SK-N-SH (cell line): ENCODE results near the gene PSG4. TPM values are rescaled to one million over a fixed set of nuclear protein-coding genes. Genes with fewer than 3 reads are reported as not detected.
A peak's percentile ranks its signal among the peaks of the same experiment; 100 is the strongest.
"Not testable (repeated sequence)": the region's sequence is repeated elsewhere in the genome, so short reads cannot be mapped to it uniquely, and the experiment has no call there.

Experiments used
- CTCF ChIA-PET: fragments of 300-600, 350-600 bp; formaldehyde crosslinking; extraction: SDS; loops from one replicate; lab custom pipeline; 2021; lab: Yijun Ruan, JAX
- POLR2A ChIA-PET: fragments of 350-600 bp; sonication (Branson Sonifier 250); formaldehyde crosslinking; extraction: SDS; loops from one replicate; lab custom pipeline; 2020; ENCODE audit warnings: antibody characterized with exemption, inconsistent platforms; lab: Yijun Ruan, JAX
- DNase-seq: peaks from one replicate; pipeline ENCODE4 v3.0.0; 2012
- H2AFZ ChIP-seq: fragments of 200-600 bp; sonication (generic); 2 replicates; pipeline ENCODE4 v1.8.1; 2016; ENCODE audit warnings: antibody characterized with exemption, mild to moderate bottlenecking, low read depth
- H3F3A ChIP-seq: fragments of 200-600 bp; sonication (generic); replicated peaks from 2 replicates; pipeline ENCODE3; 2016; ENCODE audit warnings: antibody characterized with exemption, mild to moderate bottlenecking; ENCODE audit not compliant: insufficient read depth
- H3K27ac ChIP-seq, 2 experiments: fragments of 200-500 bp in 1 of 2; fragments of 200-600 bp in 1 of 2; sonication (Bioruptor generic) in 1 of 2; sonication (generic), shearing (Covaris generic) in 1 of 2; 2 replicates each; pipeline versions ENCODE4 v1.5.1 to v1.6.1; 2014 to 2016; ENCODE audit warnings: low read depth in 2 of 2, inconsistent platforms in 1 of 2, low read length in 1 of 2, mild to moderate bottlenecking in 1 of 2, mixed read lengths in 1 of 2
- H3K27me3 ChIP-seq: fragments of 200-600 bp; sonication (generic), shearing (Covaris generic); 2 replicates; pipeline ENCODE4 v1.6.1; 2016; ENCODE audit warnings: mixed run types; ENCODE audit not compliant: insufficient read depth
- H3K36me3 ChIP-seq, 2 experiments: fragments of 200-500 bp in 1 of 2; fragments of 200-600 bp in 1 of 2; sonication (Bioruptor generic) in 1 of 2; sonication (generic) in 1 of 2; replicated peaks in 1 of 2; 2 replicates each; pipeline versions ENCODE3 to v1.5.1; 2014 to 2016; ENCODE audit warnings: low read length in 1 of 2, mild to moderate bottlenecking in 1 of 2; ENCODE audit not compliant: insufficient read depth in 2 of 2, control insufficient read depth in 1 of 2
- H3K4me1 ChIP-seq, 2 experiments: fragments of 200-500 bp in 1 of 2; fragments of 200-600 bp in 1 of 2; sonication (Bioruptor generic) in 1 of 2; sonication (generic), shearing (Covaris generic) in 1 of 2; 2 replicates each; pipeline versions ENCODE4 v1.5.1 to v1.6.1; 2014 to 2016; ENCODE audit warnings: low read depth in 1 of 2, low read length in 1 of 2, mixed run types in 1 of 2; ENCODE audit not compliant: insufficient read depth in 2 of 2, control insufficient read depth in 1 of 2
- H3K4me2 ChIP-seq: fragments of 200-600 bp; sonication (generic), shearing (Covaris generic); 2 replicates; pipeline ENCODE4 v1.6.1; 2017; ENCODE audit warnings: mixed run types
- H3K4me3 ChIP-seq, 2 experiments: fragments of 200-500 bp in 1 of 2; fragments of 200-600 bp in 1 of 2; sonication (Bioruptor generic) in 1 of 2; sonication (generic), shearing (Covaris generic) in 1 of 2; 2 replicates each; pipeline versions ENCODE4 v1.5.1 to v1.8.1; 2014 to 2016; ENCODE audit warnings: low read depth in 2 of 2, inconsistent platforms in 1 of 2, low read length in 1 of 2, mild to moderate bottlenecking in 1 of 2, mixed read lengths in 1 of 2, moderate library complexity in 1 of 2
- H3K79me2 ChIP-seq: fragments of 200-600 bp; sonication (generic); 2 replicates; pipeline ENCODE4 v1.8.1; 2017; ENCODE audit warnings: mild to moderate bottlenecking; ENCODE audit not compliant: insufficient read depth
- H3K9ac ChIP-seq: fragments of 200-600 bp; sonication (generic); 2 replicates; pipeline ENCODE4 v1.6.1; 2017; ENCODE audit warnings: mixed run types
- H3K9me2 ChIP-seq: fragments of 200-600 bp; sonication (generic); 2 replicates; pipeline ENCODE4 v1.6.1; 2017; ENCODE audit warnings: mixed run types
- H3K9me3 ChIP-seq: fragments of 200-600 bp; sonication (generic); 2 replicates; pipeline ENCODE4 v1.6.1; 2017; ENCODE audit warnings: mixed run types, mild to moderate bottlenecking, moderate library complexity
- H4K20me1 ChIP-seq: fragments of 200-600 bp; sonication (generic); 2 replicates; pipeline ENCODE4 v1.6.1; 2017; ENCODE audit warnings: mild to moderate bottlenecking, mixed run types; ENCODE audit not compliant: insufficient read depth
- CTCF ChIP-seq: fragments of 200-600 bp; sonication (generic); IDR thresholded peaks from 2 replicates; pipeline ENCODE4 v1.6.1; 2017; ENCODE audit warnings: antibody characterized with exemption, mild to moderate bottlenecking, moderate library complexity
- WGBS: methylation state at CpG from one replicate; pipeline ENCODE4 v1.1.6; 2017; ENCODE audit warnings: low lambda C conversion rate; 5-methylcytosine and 5-hydroxymethylcytosine counted together
- polyA plus RNA-seq, 3 experiments: library from polyadenylated mRNA; depleted of rRNA; stranded (reverse); fragments of >200 nt; gene quantifications; 2 replicates each; pipeline ENCODE4 v1.2.3, GENCODE V29; 2012

Gene PSG4
- polyA plus RNA-seq, 1 of the 3 experiments (the other 2 are of a cell fraction), result 175 TPM

- POLR2A ChIA-PET, H3K9me3 ChIP-seq, H3K27me3 ChIP-seq, H3K9ac ChIP-seq, H3K4me2 ChIP-seq, H3K27ac ChIP-seq, H3K9me2 ChIP-seq, DNase-seq, H3K79me2 ChIP-seq, H2AFZ ChIP-seq, H3F3A ChIP-seq, H3K4me3 ChIP-seq, CTCF ChIA-PET, H3K4me1 ChIP-seq, H4K20me1 ChIP-seq, H3K36me3 ChIP-seq: not testable (repeated sequence)
- WGBS, result 63% methylated on average over 7 of the region's 7 CpGs
These were observed 11.0 kb downstream of the PSG4 start for GRCh38 chr19:43194397-43194796.

DNA sequence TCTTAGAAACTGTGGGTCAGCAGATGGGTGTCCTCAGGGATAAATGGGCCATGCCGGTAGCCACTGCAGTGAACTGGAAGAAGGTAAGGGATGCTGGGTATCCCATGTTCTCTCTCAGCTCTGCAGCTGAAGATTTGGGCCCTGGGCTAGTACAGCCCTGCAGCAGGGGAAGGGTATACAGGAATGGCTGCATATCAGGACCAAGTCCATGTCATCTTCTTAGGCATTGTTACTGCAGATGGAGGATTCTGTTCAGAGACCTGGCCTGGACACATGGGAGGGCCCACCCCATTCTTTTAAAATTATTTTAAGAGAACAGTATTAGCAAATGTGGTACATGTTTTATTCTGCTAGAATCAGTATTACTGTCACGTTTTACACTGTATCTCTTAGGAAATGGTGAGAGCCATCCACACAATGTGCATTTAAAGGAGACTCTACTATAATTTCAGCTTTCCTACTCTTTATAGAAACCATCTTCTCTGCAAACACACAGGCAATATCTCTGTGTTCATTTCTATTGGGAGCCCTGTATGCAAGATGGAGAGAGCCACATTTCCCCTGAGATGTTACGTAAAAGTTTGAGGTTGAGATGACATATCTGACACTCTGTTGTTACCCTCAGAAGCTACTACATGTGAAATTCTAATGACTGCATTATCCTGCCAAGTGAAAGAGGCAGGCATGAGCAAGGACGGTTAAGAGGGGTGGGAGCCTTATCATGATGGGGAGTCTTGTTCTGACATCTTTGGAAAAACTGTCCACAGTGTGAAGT lies 12.9 kb downstream of the PSG4 start:
- DNase-seq, H3K9me2 ChIP-seq, H3K36me3 ChIP-seq, H2AFZ ChIP-seq, H3K4me3 ChIP-seq, POLR2A ChIA-PET, H3K4me1 ChIP-seq, H4K20me1 ChIP-seq, H3K27ac ChIP-seq, H3K9ac ChIP-seq, H3K79me2 ChIP-seq, H3K4me2 ChIP-seq, H3K9me3 ChIP-seq, H3K27me3 ChIP-seq, H3F3A ChIP-seq: not testable (repeated sequence)
- CTCF ChIA-PET, result interaction anchor here (0.9 to 1.1 kb wide), 2 partner anchors 107 to 165 kb away, joined by 3 to 6 read pairs; no protein-coding TSS in a partner anchor
- 43% methylated on average over 4 of the region's 4 CpGs for WGBS

- CTCF ChIA-PET, H3K4me2 ChIP-seq, H3K9ac ChIP-seq, H3K27ac ChIP-seq, H3K36me3 ChIP-seq, H3K9me3 ChIP-seq, H3K4me3 ChIP-seq, H4K20me1 ChIP-seq, DNase-seq, H2AFZ ChIP-seq, POLR2A ChIA-PET, H3K9me2 ChIP-seq, H3K27me3 ChIP-seq: not testable (repeated sequence)
- Histone ChIP-seq H3K79me2 (peaks cover 24% of the 10 kb centered on the region; the same call in 1 of the 2 replicates), H3K4me1 (peaks cover 0 to 18% of the 10 kb centered on the region in 2 experiments; a peak in 1 of 4 replicates), H3F3A (peaks cover 16% of the 10 kb centered on the region)
- 52% methylated on average over 7 of the region's 9 CpGs for WGBS
- peak; percentile 51 for TF ChIP-seq CTCF
These were observed 17.3 kb downstream of the PSG4 start for GRCh38 chr19:43188092-43188491.

DNA sequence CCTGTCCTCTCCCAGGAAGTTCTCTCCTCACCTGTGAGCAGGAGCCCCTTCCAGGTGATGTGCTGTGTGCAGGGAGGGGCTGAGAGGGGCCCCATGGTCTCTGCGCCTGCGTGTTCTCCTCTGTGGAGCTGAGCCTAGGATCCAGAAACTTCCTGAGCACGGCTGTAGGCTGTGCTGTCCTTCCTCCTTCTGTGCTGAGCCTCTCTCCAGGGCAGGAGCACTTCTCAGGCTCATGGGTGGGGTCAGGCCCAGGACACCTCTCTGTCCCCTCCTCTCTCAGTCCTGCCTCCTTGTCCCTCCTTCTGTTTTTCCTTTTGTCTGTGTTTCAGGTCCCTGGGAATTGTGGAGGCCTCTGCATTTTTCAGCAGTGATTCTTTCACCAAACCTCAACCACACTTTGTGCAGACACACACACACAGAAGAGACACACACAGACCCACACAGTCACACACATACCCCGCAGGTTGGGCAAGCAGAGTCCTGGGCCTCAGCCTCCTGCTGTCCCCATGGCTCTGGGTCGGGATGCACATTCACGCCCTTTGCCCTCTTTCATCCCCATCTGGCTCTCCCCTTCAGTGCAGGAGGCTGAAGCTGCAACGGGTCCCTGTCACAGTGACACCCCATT lies 19.0 kb downstream of the PSG4 start, which contains the start of gene PSG5:
TSS of gene PSG5 (minus strand) at position 226 of the 625 bp plus-strand sequence. CDS start at position 95, 131 bp downstream.
- Histone ChIP-seq H3K4me1 (peaks cover 0 to 22% of the 10 kb centered on the region in 2 experiments; a peak in 2 of 4 replicates), H3K4me2 (peak within 1 kb of the TSS; percentile 62), H3K27ac (peak within 1 kb of the TSS in 1 of 2 experiments; percentile 95; a peak in 2 of 4 replicates), H3K79me2 (peaks cover 24% of the 10 kb centered on the region; the same call in 1 of the 2 replicates), H3F3A (peaks cover 29% of the 10 kb centered on the region), H3K4me3 (peak within 1 kb of the TSS; percentile 1 to 20; a peak in 2 of 4 replicates), H3K9ac (peak within 1 kb of the TSS; percentile 73)
- H3K27me3 ChIP-seq, DNase-seq, H4K20me1 ChIP-seq, POLR2A ChIA-PET, H2AFZ ChIP-seq, CTCF ChIA-PET, H3K9me3 ChIP-seq, H3K36me3 ChIP-seq, H3K9me2 ChIP-seq: not testable (repeated sequence)
- WGBS, result 75% methylated on average over 5 of the region's 7 CpGs
